Right lobe of liver (tissue), 6 donors: ENCODE measurements around the gene CDH2. TPM values are rescaled to one million over a fixed set of nuclear protein-coding genes. Genes with fewer than 3 reads are reported as not detected.

Source experiments
- ATAC-seq, 4 donors: fragments of 200-7000 bp; cut with Tn5 transposase; one replicate each; pipeline ENCODE4 v1.9.1; 2020; ENCODE audit warnings: mild to moderate bottlenecking in 4 of 4, moderate library complexity in 4 of 4
- DNase-seq, 3 donors: peaks; one replicate each; pipeline ENCODE4 v3.0.0-alpha.2; 2020
- H3K27ac ChIP-seq, 3 donors: fragments of 200-600 bp; one replicate each; pipeline ENCODE4 v1.8.0; 2022
- H3K27me3 ChIP-seq, 2 donors: fragments of 200-600 bp; one replicate each; pipeline ENCODE4 v1.8.0; 2022
- H3K36me3 ChIP-seq, 4 donors: fragments of 200-600 bp; sonication (generic) in 1 of 4; one replicate each; pipeline versions ENCODE4 v1.5.1 to v1.8.0; 2017 to 2022; ENCODE audit warnings: control low read depth in 1 of 4
- H3K4me1 ChIP-seq, 4 donors: fragments of 200-600 bp; sonication (generic) in 1 of 4; one replicate each; pipeline versions ENCODE4 v1.5.1 to v1.8.0; 2017 to 2022; ENCODE audit warnings: control low read depth in 1 of 4
- H3K4me3 ChIP-seq, 3 donors: fragments of 200-600 bp; one replicate each; pipeline ENCODE4 v1.8.0; 2022
- H3K9me3 ChIP-seq, 4 donors: fragments of 200-600 bp; sonication (generic) in 1 of 4; one replicate each; pipeline versions ENCODE4 v1.5.1 to v1.8.0; 2017 to 2022; ENCODE audit warnings: control low read depth in 1 of 4
- POLR2A ChIP-seq: fragments of 450-650 bp; IDR thresholded peaks from one replicate; pipeline ENCODE4 v1.6.1; 2017; ENCODE audit warnings: antibody characterized with exemption, mild to moderate bottlenecking
- WGBS: methylation state at CpG from one replicate; pipeline ENCODE4 v1.1.6; 2018; ENCODE audit warnings: low coverage, low lambda C conversion rate; ENCODE audit not compliant: insufficient coverage; ENCODE audit errors: missing lambda C conversion rate; 5-methylcytosine and 5-hydroxymethylcytosine counted together
- intact Hi-C, 2 donors: fragments of 100-400 bp; cut with DNase I; formaldehyde crosslinking; loops; one replicate each; pipeline versions ENCODE4 v1.11.2 to v1.14.1; 2022
- total RNA-seq, 6 experiments: library from RNA; depleted of rRNA in 2 of 6; stranded (reverse); fragments of >200 nt in 2 of 6; fragmentation: NEBNext Ultra II Directional in 3 of 6; extraction: Animal tissue kit (Norgen Biotek cat#: 25700) in 3 of 6; gene quantifications; one replicate each; pipeline versions ENCODE4 v1.1.0 to v1.2.4, GENCODE V29; 2016 to 2023
- TF ChIP-seq, protein P1 (sequence below), 4 donors: fragments of 200-600 bp in 3 of 4; fragments of 450-650 bp in 1 of 4; IDR thresholded peaks; one replicate each; pipeline versions ENCODE4 v1.5.1 to v1.8.0; 2016 to 2022; ENCODE audit warnings: antibody characterized with exemption in 4 of 4, mild to moderate bottlenecking in 2 of 4
- donor health status: DM: no; HTN: yes; CAD: no.
- donor health status: DM: no; HTN: no; CAD: no.
- donor health status: DM: no; HTN: no; CAD: no.
- donor health status: DM: no; HTN: yes; CAD: no.
- donor health status: DM: no; HTN: yes; CAD: no.

The CDH2 gene
- total RNA-seq, 6 experiments from 2014 or later, result 32.3 to 46.8 (median 35.8) TPM

DNA sequence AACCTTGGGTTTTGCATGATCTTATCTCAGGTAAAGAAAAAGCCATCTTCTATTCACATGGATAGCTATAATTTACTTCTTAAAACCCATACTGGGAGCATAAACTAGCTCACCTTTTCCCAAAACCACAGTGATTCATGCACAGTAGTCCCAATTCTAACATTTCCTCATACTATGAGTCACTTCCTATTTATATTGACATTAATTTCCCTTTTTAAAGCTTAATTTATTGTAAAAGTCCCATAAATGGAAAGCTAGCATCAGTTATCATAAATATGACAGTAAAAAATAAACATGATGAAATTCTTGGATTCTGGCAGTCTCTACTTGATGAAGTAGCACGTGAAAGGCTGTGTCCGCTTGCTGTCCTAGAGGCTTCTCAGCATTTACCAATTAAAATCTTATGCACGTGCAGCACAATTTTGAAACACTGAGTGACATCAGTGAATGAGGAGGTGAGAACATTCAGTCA, 180.1 kb downstream of the CDH2 start:
- Histone ChIP-seq H3K9me3 (no peaks in the 10 kb centered on the region), H3K36me3 (peaks cover 0 to 15% (median 7%) of the 10 kb centered on the region in 4 donors), H3K27ac (no peak overlapping the region), H3K27me3 (no peaks in the 10 kb centered on the region), H3K4me1 (no peaks in the 10 kb centered on the region), H3K4me3 (no peak overlapping the region)
- whole genome bisulfite sequencing, result 81% methylated on average over 3 of the region's 3 CpGs
- TF ChIP-seq POLR2A, result no peak
- TF ChIP-seq, protein P1, sequence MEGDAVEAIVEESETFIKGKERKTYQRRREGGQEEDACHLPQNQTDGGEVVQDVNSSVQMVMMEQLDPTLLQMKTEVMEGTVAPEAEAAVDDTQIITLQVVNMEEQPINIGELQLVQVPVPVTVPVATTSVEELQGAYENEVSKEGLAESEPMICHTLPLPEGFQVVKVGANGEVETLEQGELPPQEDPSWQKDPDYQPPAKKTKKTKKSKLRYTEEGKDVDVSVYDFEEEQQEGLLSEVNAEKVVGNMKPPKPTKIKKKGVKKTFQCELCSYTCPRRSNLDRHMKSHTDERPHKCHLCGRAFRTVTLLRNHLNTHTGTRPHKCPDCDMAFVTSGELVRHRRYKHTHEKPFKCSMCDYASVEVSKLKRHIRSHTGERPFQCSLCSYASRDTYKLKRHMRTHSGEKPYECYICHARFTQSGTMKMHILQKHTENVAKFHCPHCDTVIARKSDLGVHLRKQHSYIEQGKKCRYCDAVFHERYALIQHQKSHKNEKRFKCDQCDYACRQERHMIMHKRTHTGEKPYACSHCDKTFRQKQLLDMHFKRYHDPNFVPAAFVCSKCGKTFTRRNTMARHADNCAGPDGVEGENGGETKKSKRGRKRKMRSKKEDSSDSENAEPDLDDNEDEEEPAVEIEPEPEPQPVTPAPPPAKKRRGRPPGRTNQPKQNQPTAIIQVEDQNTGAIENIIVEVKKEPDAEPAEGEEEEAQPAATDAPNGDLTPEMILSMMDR (IDR thresholded peaks at IDR 0.05), result no peak
- ATAC-seq (peak in 1 of 4 donors; percentile 65), DNase-seq (no peak)
- intact Hi-C loops, result no loop called here

GRCh38 chr18:27995770-27996502, 181.0 kb downstream of the CDH2 start:
- Histone ChIP-seq H3K36me3 (peaks cover 0 to 15% (median 7%) of the 10 kb centered on the region in 4 donors), H3K4me1 (no peaks in the 10 kb centered on the region), H3K4me3 (no peak overlapping the region), H3K27ac (no peak overlapping the region), H3K27me3 (no peaks in the 10 kb centered on the region), H3K9me3 (no peaks in the 10 kb centered on the region)
- TF ChIP-seq, protein P1 (IDR thresholded peaks at IDR 0.05), result no peak
- no peak for TF ChIP-seq POLR2A
- ATAC-seq (no peak), DNase-seq (no peak)
- 99% methylated on average over 6 of the region's 6 CpGs for WGBS
- intact Hi-C loops, result no loop called here

DNA sequence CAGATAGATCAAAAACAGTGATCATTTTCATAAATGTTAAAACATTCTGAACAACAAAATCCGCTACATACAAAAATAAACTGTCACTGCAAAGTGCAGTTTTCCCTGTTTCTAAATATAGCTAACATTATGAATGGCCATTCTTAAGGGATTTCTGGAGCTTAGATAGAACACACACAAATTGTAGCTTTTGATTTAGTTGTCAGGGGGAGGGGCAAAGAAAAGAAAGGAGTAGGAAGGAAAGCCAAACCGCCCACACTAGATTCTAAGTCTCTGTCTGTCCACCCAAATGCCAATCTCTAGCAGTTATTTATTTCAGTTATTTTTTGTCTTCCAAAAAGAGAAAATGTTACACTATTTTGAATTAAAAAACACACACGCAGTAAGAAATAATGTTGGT, 182.4 kb downstream of the CDH2 start:
- no peak overlapping the region for H3K4me3 ChIP-seq
- peaks cover 0 to 17% (median 7%) of the 10 kb centered on the region in 4 donors for H3K36me3 ChIP-seq
- H3K27me3 ChIP-seq, result no peaks in the 10 kb centered on the region
- no peak for ATAC-seq
- TF ChIP-seq, protein P1 (IDR thresholded peaks at IDR 0.05), result no peak
- TF ChIP-seq POLR2A, result no peak
- no peaks in the 10 kb centered on the region for H3K4me1 ChIP-seq
- DNase-seq, result no peak
- 62% methylated on average over 3 of the region's 3 CpGs for WGBS
- intact Hi-C loops, result no loop called here
- no peaks in the 10 kb centered on the region for H3K9me3 ChIP-seq
- H3K27ac ChIP-seq, result no peak overlapping the region

DNA sequence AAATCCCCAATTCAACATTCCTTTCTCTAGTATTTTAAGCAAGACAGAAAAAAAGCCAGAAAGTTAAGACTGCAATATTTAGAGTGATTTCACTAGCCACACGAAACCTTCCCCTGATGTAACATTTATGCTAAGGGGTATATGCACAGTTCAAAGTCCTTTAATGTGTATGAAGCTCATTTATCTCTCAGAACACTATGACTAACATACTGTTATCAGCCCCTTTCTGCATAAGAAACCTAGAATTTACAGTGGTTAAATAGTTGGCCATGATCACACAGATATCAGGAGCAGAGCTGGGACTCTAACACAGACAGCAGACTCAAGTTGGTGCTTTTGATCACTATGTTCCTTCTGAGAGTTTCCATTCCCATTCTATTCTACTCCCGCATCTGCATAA, 185.5 kb downstream of the CDH2 start:
- ATAC-seq (no peak), DNase-seq (no peak)
- 100% methylated on average over 2 of the region's 2 CpGs for WGBS
- no peak overlapping the region for H3K27ac ChIP-seq
- H3K36me3 ChIP-seq, result peaks cover 0 to 19% (median 9%) of the 10 kb centered on the region in 4 donors
- TF ChIP-seq, protein P1 (IDR thresholded peaks at IDR 0.05), result no peak
- no peak for TF ChIP-seq POLR2A
- H3K4me3 ChIP-seq, result no peak overlapping the region
- H3K27me3 ChIP-seq, result no peaks in the 10 kb centered on the region
- intact Hi-C loops, result no loop called here
- H3K9me3 ChIP-seq, result no peaks in the 10 kb centered on the region
- H3K4me1 ChIP-seq, result no peaks in the 10 kb centered on the region
